ENCODE data around the gene MYO10.

GRCh38 chr5:16970260-16970659 is 34.2 kb upstream of the MYO10 start:
- TF ChIP-seq, protein P1, sequence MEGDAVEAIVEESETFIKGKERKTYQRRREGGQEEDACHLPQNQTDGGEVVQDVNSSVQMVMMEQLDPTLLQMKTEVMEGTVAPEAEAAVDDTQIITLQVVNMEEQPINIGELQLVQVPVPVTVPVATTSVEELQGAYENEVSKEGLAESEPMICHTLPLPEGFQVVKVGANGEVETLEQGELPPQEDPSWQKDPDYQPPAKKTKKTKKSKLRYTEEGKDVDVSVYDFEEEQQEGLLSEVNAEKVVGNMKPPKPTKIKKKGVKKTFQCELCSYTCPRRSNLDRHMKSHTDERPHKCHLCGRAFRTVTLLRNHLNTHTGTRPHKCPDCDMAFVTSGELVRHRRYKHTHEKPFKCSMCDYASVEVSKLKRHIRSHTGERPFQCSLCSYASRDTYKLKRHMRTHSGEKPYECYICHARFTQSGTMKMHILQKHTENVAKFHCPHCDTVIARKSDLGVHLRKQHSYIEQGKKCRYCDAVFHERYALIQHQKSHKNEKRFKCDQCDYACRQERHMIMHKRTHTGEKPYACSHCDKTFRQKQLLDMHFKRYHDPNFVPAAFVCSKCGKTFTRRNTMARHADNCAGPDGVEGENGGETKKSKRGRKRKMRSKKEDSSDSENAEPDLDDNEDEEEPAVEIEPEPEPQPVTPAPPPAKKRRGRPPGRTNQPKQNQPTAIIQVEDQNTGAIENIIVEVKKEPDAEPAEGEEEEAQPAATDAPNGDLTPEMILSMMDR (conservative IDR thresholded peaks at IDR 0.05; ENCODE audit: low read length) = no peak
- no peak for TF ChIP-seq EZH2phosphoT487 (IDR thresholded peaks at IDR 0.05; ENCODE audit: borderline replicate concordance, low read depth, low read length)

All from OCI-LY7 (cell line).